Esophagus (tissue), 2 donors: ENCODE results near the gene CNTRL. TPM values are rescaled to one million over a fixed set of nuclear protein-coding genes. Genes with fewer than 3 reads are reported as not detected.
"Not testable (repeated sequence)": the region's sequence is repeated elsewhere in the genome, so short reads cannot be mapped to it uniquely, and the experiment has no call there.

Experiments used
- H3K27ac ChIP-seq, 2 donors: one replicate each; pipeline ENCODE4 v1.5.1; 2013; ENCODE audit warnings: low read depth in 2 of 2, mild to moderate bottlenecking in 2 of 2, inconsistent platforms in 1 of 2, low read length in 1 of 2, moderate library complexity in 1 of 2
- H3K27me3 ChIP-seq, 2 donors: one replicate each; pipeline ENCODE4 v1.6.1; 2013; ENCODE audit warnings: low read length in 2 of 2, control low read depth in 1 of 2, mild to moderate bottlenecking in 1 of 2; ENCODE audit not compliant: insufficient read depth in 2 of 2, control insufficient read depth in 1 of 2
- H3K36me3 ChIP-seq, 2 donors: one replicate each; pipeline ENCODE4 v1.6.1; 2013; ENCODE audit warnings: low read length in 1 of 2; ENCODE audit not compliant: control insufficient read depth in 2 of 2, insufficient read depth in 2 of 2
- H3K4me1 ChIP-seq, 2 donors: one replicate each; pipeline ENCODE4 v1.6.1; 2013; ENCODE audit warnings: low read length in 1 of 2; ENCODE audit not compliant: control insufficient read depth in 2 of 2, insufficient read depth in 2 of 2
- H3K4me3 ChIP-seq, 2 donors: one replicate each; pipeline ENCODE4 v1.5.1; 2013; ENCODE audit warnings: low read length in 2 of 2, mild to moderate bottlenecking in 2 of 2, low read depth in 1 of 2, moderate library complexity in 1 of 2
- H3K9me3 ChIP-seq, 2 donors: one replicate each; pipeline ENCODE4 v1.6.1; 2013; ENCODE audit warnings: mild to moderate bottlenecking in 2 of 2, low read depth in 1 of 2, low read length in 1 of 2, moderate library complexity in 1 of 2; ENCODE audit not compliant: control insufficient read depth in 2 of 2, insufficient read depth in 1 of 2
- WGBS, 2 donors: extraction: QIAGEN DNeasy Blood & Tissue Kit; methylation state at CpG; one replicate each; pipeline ENCODE4 v1.1.7; 2013; 5-methylcytosine and 5-hydroxymethylcytosine counted together
- polyA plus RNA-seq, 2 donors: library from polyadenylated mRNA; stranded (reverse); fragments of 200-250 nt; gene quantifications; one replicate each; pipeline ENCODE4 v1.2.3, GENCODE V29; 2013
- donor health status: healthy with polysubstance abuse.
- donor health status: Bipolar disorder and iron deficiency.

Gene CNTRL
- polyA plus RNA-seq, 2 donors: 4.0 to 5.5 TPM

DNA sequence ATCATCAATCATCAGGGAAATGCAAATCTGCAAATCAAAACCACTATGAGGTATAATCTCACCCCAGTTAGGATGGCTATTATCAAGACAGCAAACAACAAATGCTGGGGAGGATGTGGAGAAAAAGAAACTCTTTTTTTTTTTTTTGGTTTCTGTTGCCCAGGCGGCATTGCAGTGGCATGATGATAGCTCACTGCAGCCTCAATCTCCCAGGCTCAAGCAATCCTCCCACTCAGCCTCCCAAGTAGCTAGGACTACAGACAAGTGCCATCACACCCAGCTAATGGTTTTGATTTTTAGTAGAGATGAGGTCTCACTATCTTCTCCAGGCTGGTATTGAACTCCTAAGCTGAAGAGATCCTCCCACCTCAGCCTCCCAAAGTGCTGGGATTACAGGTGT, 5.4 kb upstream of the CNTRL start:
- H3K9me3 ChIP-seq: no peaks in the 10 kb centered on the region
- H3K27me3 ChIP-seq: no peaks in the 10 kb centered on the region
- H3K36me3 ChIP-seq: no peaks in the 10 kb centered on the region
- H3K27ac ChIP-seq: no peak overlapping the region
- H3K4me3 ChIP-seq: no peak overlapping the region
- WGBS, 2 donors: 75 to 88% methylated on average over 1 of the region's 1 CpG
- H3K4me1 ChIP-seq: peaks cover 0 to 2% of the 10 kb centered on the region in 2 donors

DNA sequence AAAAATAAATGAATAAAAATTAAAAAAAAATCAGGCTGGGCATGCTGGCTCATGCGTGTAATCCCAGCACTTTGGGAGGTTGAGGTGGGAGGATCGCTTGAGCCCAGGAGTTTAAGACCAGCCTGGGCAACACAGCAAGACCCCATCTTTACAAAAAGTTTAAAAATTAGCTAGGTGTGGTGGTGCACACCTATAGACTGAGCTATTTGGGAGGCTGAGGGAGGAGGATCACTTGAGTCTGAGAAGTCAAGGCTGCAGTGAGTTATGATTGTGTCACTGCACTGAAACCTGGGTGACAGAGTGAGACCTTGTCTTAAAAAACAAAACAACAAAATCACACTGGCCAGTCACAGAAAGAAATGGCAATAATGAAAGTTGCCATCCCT, 3.4 kb upstream of the CNTRL start:
- peaks cover 0 to 5% of the 10 kb centered on the region in 2 donors for H3K4me1 ChIP-seq
- no peak overlapping the region for H3K27ac ChIP-seq
- H3K27me3 ChIP-seq: no peaks in the 10 kb centered on the region
- 96 to 98% methylated on average over 2 of the region's 2 CpGs for WGBS, 2 donors
- H3K4me3 ChIP-seq: peak overlapping the region in 1 of 2 donors; percentile 66
- H3K36me3 ChIP-seq: no peaks in the 10 kb centered on the region
- no peaks in the 10 kb centered on the region for H3K9me3 ChIP-seq

DNA sequence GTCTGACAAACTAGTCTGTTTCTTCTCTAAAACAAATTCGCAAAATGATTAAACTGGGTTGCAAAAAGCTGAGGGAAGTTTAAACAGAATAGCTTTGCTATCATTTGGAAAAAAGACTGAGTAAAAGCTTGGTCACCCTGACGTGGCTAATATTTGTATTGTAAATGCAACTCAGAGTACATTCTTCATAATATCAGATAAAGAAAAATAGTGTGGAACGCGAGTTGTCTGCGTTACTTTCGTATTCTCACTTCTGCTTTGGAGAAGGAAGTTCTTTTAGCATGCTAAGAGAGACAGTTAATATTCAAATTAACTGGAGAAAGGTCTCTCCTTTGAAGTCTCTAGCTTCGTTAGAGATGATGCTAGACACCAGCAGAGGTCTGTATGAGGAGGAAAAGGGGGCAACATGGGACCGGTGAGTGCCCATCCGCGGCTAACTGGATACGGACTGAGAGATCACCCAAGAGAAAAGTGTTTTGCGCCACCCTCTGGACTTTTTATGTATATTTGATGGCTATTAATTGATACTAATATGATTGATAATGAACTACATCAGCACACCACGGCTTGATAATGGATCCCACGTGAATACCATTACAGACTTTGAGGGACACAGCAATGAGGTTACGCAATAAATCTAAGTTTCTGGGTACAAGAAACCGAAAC, 2.9 kb upstream of the CNTRL start:
- Histone ChIP-seq H3K27me3 (no peaks in the 10 kb centered on the region), H3K4me1 (peaks cover 0 to 5% of the 10 kb centered on the region in 2 donors), H3K36me3 (no peaks in the 10 kb centered on the region), H3K27ac (peak overlapping the region; percentile 9 to 58), H3K9me3 (no peaks in the 10 kb centered on the region), H3K4me3 (peak overlapping the region; percentile 17 to 66)
- 31 to 45% methylated on average over 16 of the region's 16 CpGs for WGBS, 2 donors

DNA sequence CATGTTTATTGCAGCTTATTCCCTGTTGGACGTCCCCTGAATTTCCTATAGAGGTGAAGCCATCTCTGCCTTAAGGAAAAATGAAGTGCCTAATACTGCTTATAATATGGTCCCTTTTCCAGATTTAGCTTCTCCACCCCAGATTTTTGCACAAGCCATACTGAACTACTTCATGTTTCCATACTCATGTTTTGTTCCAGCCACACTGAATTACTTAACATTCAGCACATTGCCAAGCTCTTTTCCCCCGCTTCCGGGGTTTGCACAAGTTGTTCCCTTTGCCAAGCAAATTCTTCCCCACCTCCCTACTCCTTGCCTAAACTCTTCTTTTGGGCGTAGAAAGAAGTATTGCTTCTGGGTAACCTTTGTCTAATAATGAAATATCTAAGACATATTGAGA, 1.7 kb upstream of the CNTRL start:
- no peaks in the 10 kb centered on the region for H3K27me3 ChIP-seq
- H3K36me3 ChIP-seq: no peaks in the 10 kb centered on the region
- peak overlapping the region in 1 of 2 donors; percentile 42 for H3K27ac ChIP-seq
- no peak overlapping the region for H3K4me3 ChIP-seq
- H3K4me1 ChIP-seq: peaks cover 0 to 5% of the 10 kb centered on the region in 2 donors
- no peaks in the 10 kb centered on the region for H3K9me3 ChIP-seq
- 32 to 42% methylated on average over 4 of the region's 4 CpGs for WGBS, 2 donors

DNA sequence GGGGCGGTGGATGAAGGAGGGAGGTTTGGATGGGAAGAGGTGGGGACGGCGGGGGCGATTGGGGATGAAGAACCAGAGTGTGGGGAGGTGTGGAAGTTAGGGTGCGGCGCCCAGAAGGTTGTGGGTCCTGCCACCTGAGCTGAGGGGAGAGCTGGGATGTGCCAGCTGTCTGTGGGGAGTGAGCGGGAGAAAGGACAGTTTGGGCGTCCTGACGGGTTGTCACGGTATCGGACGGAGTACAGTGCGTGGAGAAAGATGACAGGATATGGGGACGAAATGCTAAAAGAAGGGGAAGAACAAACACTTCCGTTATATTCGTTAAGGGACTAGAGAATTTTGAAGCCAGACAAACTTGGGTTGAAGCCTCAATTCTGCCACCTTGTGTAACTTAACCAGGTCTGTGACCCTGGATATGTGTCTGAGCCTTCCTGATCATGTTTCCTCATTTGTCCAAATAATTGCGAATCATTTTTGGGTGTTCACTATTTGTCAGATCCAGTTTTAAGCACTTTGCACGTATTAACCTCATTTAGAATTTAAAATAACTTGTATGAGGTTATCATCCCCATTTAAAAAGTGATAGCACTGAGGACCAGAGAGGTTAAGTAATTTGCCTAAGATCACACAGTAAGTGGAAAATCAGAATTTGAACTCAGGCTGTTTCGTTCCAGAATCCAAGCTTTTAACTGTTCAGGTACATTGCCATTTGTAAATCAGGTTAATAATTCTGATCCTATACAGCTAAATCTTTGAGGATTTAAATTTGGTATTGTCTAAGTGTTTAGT, 689 bp downstream of the CNTRL start:
- Histone ChIP-seq H3K36me3 (peaks cover 0 to 2% of the 10 kb centered on the region in 2 donors), H3K9me3 (no peaks in the 10 kb centered on the region), H3K27ac (peak overlapping the region; percentile 83 to 95), H3K4me3 (peak overlapping the region; percentile 76 to 94), H3K27me3 (no peaks in the 10 kb centered on the region), H3K4me1 (peaks cover 0 to 5% of the 10 kb centered on the region in 2 donors)
- WGBS, 2 donors: 5 to 6% methylated on average over 19 of the region's 19 CpGs

DNA sequence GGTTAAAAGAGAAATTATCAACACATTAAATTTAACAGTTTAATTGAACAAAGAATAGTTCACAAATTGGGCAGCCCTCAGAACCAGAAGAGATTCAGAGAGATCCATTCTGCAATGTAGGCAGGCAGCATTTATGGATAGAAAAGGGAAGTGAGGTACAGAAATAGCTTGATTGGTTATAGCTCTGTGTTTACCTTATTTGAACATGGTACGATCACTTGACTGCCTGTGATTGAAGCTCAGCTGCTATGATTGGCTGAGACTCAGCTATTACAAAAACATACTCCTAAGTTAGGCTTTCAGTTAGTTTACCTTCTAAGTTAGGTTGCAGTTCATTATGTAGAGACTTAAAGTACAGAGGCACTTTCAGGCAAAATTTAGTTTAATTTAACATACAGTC, 7.3 kb downstream of the CNTRL start:
- Histone ChIP-seq H3K4me3 (no peak overlapping the region), H3K4me1 (no peaks in the 10 kb centered on the region), H3K9me3 (no peaks in the 10 kb centered on the region), H3K36me3 (peaks cover 0 to 2% of the 10 kb centered on the region in 2 donors), H3K27ac (no peak overlapping the region), H3K27me3 (no peaks in the 10 kb centered on the region)
- 77 to 81% methylated on average over 1 of the region's 1 CpG for WGBS, 2 donors

DNA sequence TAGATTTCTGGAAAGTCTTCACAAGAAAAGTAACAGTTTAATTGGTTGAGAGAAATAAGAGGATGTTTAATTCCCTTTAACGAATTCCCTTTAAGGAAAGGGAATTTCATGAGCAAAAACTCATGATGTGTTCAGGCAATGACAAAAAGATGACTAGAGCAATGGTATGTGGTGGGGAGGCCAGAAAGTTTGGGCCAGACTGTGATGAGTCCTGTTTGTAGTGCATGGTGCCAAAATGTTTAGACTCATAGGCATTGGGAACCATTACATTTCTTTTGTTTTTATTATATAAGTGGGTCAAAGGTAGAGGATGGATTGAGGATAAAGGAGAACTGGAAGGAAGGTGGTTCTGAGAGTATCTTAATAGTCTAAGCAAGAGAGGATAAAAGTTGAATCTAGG, 10.9 kb downstream of the CNTRL start:
- H3K27me3 ChIP-seq: no peaks in the 10 kb centered on the region
- H3K4me1 ChIP-seq: no peaks in the 10 kb centered on the region
- 74 to 89% methylated on average over 1 of the region's 1 CpG for WGBS, 2 donors

DNA sequence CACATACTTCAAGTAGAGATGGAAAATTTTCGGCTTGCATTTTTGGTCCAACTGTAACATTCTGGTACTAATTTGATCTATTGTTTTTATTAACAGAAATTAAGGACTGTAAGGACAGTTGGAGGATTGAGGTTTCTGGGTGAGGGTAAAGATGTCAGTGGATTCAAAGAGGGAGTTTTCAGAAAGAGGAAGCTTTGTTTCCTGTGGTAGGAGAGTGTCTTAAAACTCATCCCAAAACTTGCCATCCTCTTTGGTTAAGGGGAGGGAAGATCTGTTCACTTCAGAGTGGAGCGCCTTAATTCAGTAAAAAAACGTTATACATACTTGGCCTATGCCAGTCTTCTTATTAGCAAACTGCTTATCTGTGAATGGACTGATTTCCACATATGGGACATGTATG, 13.8 kb downstream of the CNTRL start:
- WGBS, 2 donors: 78 to 79% methylated on average over 3 of the region's 3 CpGs
- Histone ChIP-seq H3K27me3 (no peaks in the 10 kb centered on the region), H3K4me1 (no peaks in the 10 kb centered on the region), H3K9me3 (no peaks in the 10 kb centered on the region), H3K27ac (no peak overlapping the region), H3K36me3 (no peaks in the 10 kb centered on the region), H3K4me3 (no peak overlapping the region)

More for the DNA sequence above, 10.9 kb downstream of the CNTRL start:
- no peaks in the 10 kb centered on the region for H3K9me3 ChIP-seq
- no peak overlapping the region for H3K27ac ChIP-seq
- no peaks in the 10 kb centered on the region for H3K36me3 ChIP-seq
- no peak overlapping the region for H3K4me3 ChIP-seq

DNA sequence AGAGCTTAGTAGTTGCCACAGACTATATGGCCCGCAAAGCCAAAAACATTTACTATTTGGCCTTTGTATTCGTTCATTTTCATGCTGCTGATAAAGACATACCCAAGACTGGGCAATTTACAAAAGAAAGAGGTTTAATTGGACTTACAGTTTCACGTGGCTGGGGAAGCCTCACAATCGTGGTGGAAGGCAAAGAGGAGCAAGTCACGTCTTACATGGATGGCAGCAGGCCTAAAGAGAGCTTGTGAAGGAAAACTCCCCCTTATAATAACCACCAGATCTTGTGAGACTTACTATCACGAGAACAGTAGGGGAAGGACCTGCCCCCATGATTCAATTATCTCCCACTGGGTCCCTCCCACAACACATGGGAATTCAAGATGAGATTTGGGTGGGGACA, 16.0 kb downstream of the CNTRL start:
- H3K27me3 ChIP-seq, H3K9me3 ChIP-seq, H3K27ac ChIP-seq, H3K36me3 ChIP-seq, H3K4me1 ChIP-seq, H3K4me3 ChIP-seq: not testable (repeated sequence)
- WGBS, 2 donors: 93% methylated on average over 6 of the region's 6 CpGs

DNA sequence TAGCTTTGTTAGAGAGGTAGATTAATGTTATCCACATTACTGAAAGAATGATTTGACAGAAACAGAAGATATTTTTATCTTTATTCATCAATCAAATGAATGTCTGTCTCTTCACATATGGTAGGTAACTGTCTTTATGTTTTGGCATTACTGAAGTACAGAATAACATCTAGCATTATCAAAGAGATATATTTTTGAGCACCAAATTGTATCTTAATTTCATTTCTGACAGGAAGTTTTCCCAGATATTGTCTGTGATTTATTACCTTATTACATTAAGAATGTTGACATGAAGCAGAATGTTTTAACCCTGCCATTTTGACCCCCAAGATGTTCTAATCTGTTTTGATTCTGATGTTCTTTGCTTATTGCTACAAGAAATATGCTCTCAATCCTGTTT, 20.3 kb downstream of the CNTRL start:
- no peaks in the 10 kb centered on the region for H3K4me1 ChIP-seq
- H3K27ac ChIP-seq: no peak overlapping the region
- no peaks in the 10 kb centered on the region for H3K36me3 ChIP-seq
- H3K27me3 ChIP-seq: no peaks in the 10 kb centered on the region
- no peaks in the 10 kb centered on the region for H3K9me3 ChIP-seq
- no peak overlapping the region for H3K4me3 ChIP-seq
